ENCODE data around the gene ADCY7.

- no peak for TF ChIP-seq CTCF (IDR thresholded peaks at IDR 0.05)
- no peak for TF ChIP-seq POLR2A (IDR thresholded peaks at IDR 0.05)
Observed at GRCh38 chr16:50265260-50265659, 1.1 kb upstream of the ADCY7 start.

Measured in gastroesophageal sphincter (tissue), 3 donors.